H1 (cell line): ENCODE measurements around the gene SIRT3. TPM values are rescaled to one million over a fixed set of nuclear protein-coding genes. Genes with fewer than 3 reads are reported as not detected.

Experiments used
- SIN3A ChIP-seq, 2 experiments: IDR thresholded peaks in 1 of 2; conservative IDR thresholded peaks in 1 of 2; 2 replicates each; pipeline ENCODE4 v1.6.1; 2011 to 2012; ENCODE audit warnings: low read length in 2 of 2, improper control_type of control experiment in 1 of 2, low read depth in 1 of 2, mild to moderate bottlenecking in 1 of 2
- TEAD4 ChIP-seq: IDR thresholded peaks from 2 replicates; pipeline ENCODE4 v1.6.1; 2012; ENCODE audit warnings: low read depth, low read length, inconsistent platforms, mixed read lengths
- polyA plus RNA-seq, 7 experiments: library from polyadenylated mRNA; depleted of rRNA in 3 of 7; stranded (reverse) in 5 of 7; unstranded in 2 of 7; fragments of >200 nt in 5 of 7; fragments of 200-250 nt in 2 of 7; gene quantifications; 1 replicate in 5 of 7; 2 replicates in 1 of 7; 4 replicates in 1 of 7; pipeline versions ENCODE4 v1.2.1 to v1.2.3, GENCODE V29; 2011 to 2013; ENCODE audit warnings: missing spikeins in 2 of 7, mixed read lengths in 2 of 7
- total RNA-seq: library from RNA; stranded (reverse); fragmentation: NEBNext Ultra II Directional; extraction: Animal tissue kit (Norgen Biotek cat#: 25700); gene quantifications from 2 replicates; pipeline ENCODE4 v1.2.1, GENCODE V29; 2021

SIRT3 gene
- total and polyA plus RNA-seq, 2 of the 8 experiments (the other 6 are each of a cell fraction or from before 2014, with no cell fraction given): 14.3 to 21.6 TPM

DNA sequence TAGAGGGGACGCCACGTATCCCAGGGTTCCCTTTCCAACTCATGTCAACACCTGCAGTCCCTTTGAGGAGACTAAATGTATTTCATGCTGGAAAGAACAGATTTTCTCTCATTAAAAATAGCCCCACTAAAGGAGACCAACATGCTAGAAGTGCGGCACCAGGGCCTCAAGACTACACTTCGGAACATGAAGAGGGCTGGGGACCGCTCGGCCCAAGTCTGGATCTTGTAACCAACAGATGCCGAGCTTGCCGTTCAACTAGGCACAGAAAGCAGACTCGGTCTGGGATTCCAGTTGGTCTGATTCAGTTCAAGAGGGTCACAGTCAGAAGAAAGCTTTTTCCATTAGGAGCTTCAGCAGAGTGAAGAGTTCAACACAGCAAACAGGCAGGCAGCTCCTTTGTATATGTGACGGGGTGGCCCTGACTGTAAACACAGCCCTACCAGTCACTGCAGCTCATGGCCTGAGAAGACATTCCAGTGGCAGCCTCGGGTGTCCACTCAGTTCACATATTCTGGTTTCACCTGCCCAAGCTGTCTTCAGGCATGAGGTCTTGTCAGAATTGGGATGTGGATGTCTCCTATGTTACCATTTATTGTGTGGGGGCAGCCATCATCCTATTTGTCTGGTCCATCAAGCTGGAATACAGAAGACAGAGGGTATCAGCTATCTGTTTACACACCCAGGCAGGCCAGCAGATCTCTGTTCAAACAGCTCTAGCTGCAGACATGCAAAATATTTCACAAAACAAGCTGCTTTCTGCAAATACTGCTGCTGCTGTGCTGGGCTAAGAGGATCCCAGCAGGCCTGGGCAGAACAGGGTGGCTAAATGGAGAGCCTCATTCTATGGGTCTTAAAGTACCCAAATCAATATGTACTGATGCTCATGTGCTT lies 19.8 kb downstream of the SIRT3 start (continued):
- TF ChIP-seq SIN3A (conservative IDR thresholded peaks at IDR 0.05 in 1 of 2, IDR thresholded peaks at IDR 0.05 in 1 of 2; ENCODE audit: low read depth in 1 of 2, low read length in 2 of 2) (no peak), TEAD4 (no peak)
